Smooth muscle cell (in vitro differentiated cells): ENCODE results near the gene ROBO1. TPM values are rescaled to one million over a fixed set of nuclear protein-coding genes. Genes with fewer than 3 reads are reported as not detected.
A peak's percentile ranks its signal among the peaks of the same experiment; 100 is the strongest.

Experiments
- DNase-seq: peaks from one replicate; lab custom pipeline; 2025; ENCODE audit not compliant: unreplicated experiment; lab: John Stamatoyannopoulos, UW
- H2AFZ ChIP-seq: fragments of 200-600 bp; sonication (generic); 2 replicates; pipeline ENCODE4 v1.6.0; 2016; ENCODE audit warnings: antibody characterized with exemption, low read depth, mild to moderate bottlenecking
- H3F3A ChIP-seq: fragments of 200-600 bp; sonication (generic); 2 replicates; pipeline ENCODE4 v1.6.0; 2017; ENCODE audit warnings: antibody characterized with exemption, low read depth
- H3K27ac ChIP-seq: fragments of 200-600 bp; sonication (generic); 2 replicates; pipeline ENCODE4 v1.5.1; 2016; ENCODE audit warnings: low read depth, mild to moderate bottlenecking
- H3K27me3 ChIP-seq: fragments of 200-600 bp; sonication (generic); 2 replicates; pipeline ENCODE4 v1.6.1; 2016; ENCODE audit warnings: low read depth, mild to moderate bottlenecking
- H3K36me3 ChIP-seq: fragments of 200-600 bp; sonication (generic); 2 replicates; pipeline ENCODE4 v1.5.1; 2016; ENCODE audit warnings: low read depth
- H3K4me1 ChIP-seq: fragments of 200-600 bp; sonication (generic); 2 replicates; pipeline ENCODE4 v1.5.1; 2016; ENCODE audit warnings: low read depth
- H3K4me2 ChIP-seq: fragments of 200-600 bp; sonication (generic); 2 replicates; pipeline ENCODE4 v1.6.0; 2016; ENCODE audit warnings: mild to moderate bottlenecking
- H3K4me3 ChIP-seq: fragments of 200-600 bp; sonication (generic); 2 replicates; pipeline ENCODE4 v1.5.1; 2016; ENCODE audit warnings: mild to moderate bottlenecking
- H3K79me2 ChIP-seq: fragments of 200-600 bp; sonication (generic); 2 replicates; pipeline ENCODE4 v1.6.0; 2016; ENCODE audit warnings: low read depth, mild to moderate bottlenecking
- H3K9ac ChIP-seq: fragments of 200-600 bp; sonication (generic); 2 replicates; pipeline ENCODE4 v1.6.0; 2016; ENCODE audit warnings: low read depth
- H3K9me3 ChIP-seq: fragments of 200-600 bp; sonication (generic); replicated peaks from 2 replicates; pipeline ENCODE4 v1.5.1; 2016; ENCODE audit warnings: low read depth
- H4K20me1 ChIP-seq: fragments of 200-600 bp; sonication (generic); 2 replicates; pipeline ENCODE4 v1.6.0; 2016; ENCODE audit warnings: low read depth
- CTCF ChIP-seq: fragments of 200-600 bp; sonication (generic); IDR thresholded peaks from 2 replicates; pipeline ENCODE4 v1.5.1; 2017; ENCODE audit warnings: borderline replicate concordance, mild to moderate bottlenecking, antibody characterized with exemption; ENCODE audit not compliant: insufficient read depth, poor library complexity, severe bottlenecking
- WGBS: methylation state at CpG from one replicate; pipeline ENCODE4 v1.1.7; 2016; ENCODE audit warnings: low lambda C conversion rate; 5-methylcytosine and 5-hydroxymethylcytosine counted together
- polyA plus RNA-seq: library from polyadenylated mRNA; unstranded; fragments of >200 nt; fragmentation: Nextera tagmentation; extraction: Ambion mirVana; gene quantifications from 2 replicates; pipeline ENCODE4 v1.2.1, GENCODE V29; 2016
- total RNA-seq: library from RNA; depleted of rRNA; stranded (reverse); fragments of >200 nt; gene quantifications from 2 replicates; pipeline ENCODE4 v1.2.3, GENCODE V29; 2014

The ROBO1 gene
- total and polyA plus RNA-seq, 2 experiments from 2014 or later: 30.5 to 79.5 TPM

- no peaks in the 10 kb centered on the region for H3K27me3 ChIP-seq
- H3K79me2 ChIP-seq: peaks cover 52% of the 10 kb centered on the region
- H2AFZ ChIP-seq: no peak overlapping the region
- no peak overlapping the region for H3K27ac ChIP-seq
- H4K20me1 ChIP-seq: peaks cover 17% of the 10 kb centered on the region
- peaks cover 4% of the 10 kb centered on the region for H3F3A ChIP-seq
- no peak overlapping the region for H3K4me3 ChIP-seq
- no peaks in the 10 kb centered on the region for H3K36me3 ChIP-seq
- H3K4me2 ChIP-seq: no peak overlapping the region
- no peaks in the 10 kb centered on the region for H3K9me3 ChIP-seq
- TF ChIP-seq CTCF: no peak
- peaks cover 42% of the 10 kb centered on the region for H3K4me1 ChIP-seq
- H3K9ac ChIP-seq: no peak overlapping the region
- no peak for DNase-seq
- WGBS: 93% methylated on average over 4 of the region's 4 CpGs
Measured at GRCh38 chr3:78875436-78875835, 892.4 kb downstream of the ROBO1 start.

DNA sequence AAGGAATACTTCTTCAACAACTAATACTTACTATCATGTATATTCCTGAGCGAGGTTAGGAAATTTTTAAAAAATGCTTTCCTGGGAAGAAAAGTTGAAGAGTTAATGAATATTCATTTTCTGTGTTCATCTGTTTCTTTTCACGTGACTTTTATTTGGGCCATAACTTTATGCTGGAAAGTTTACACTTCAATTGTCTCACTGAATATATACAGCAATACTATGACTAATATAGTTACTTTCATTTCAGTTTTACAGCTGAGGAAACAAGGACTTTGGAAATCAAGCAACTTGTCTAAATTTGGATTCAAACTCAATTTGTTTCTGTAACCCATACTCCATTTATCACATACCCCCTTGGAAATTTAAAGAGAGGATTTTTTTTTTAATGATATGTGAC, 894.2 kb downstream of the ROBO1 start:
- Histone ChIP-seq H2AFZ (no peak overlapping the region), H3K4me3 (no peak overlapping the region)

DNA sequence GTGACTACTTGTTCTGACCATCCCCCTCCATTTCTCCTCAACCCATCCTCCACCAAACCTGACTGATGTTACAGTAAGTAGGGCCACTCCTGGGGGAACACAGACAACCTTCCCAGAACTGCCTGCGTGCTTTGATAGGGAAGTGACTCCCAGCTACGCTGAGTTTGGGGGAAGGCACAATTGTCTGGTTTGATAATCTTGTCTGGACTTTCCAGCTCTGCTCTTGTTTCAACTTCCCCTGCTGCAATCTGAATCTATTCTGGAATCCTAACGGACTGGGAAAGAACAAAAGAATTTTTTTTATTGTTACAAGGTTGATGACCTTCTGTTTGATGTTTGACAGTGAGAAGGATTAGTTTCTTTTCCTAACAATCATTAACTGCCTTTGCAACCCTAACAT, 895.6 kb downstream of the ROBO1 start:
- Histone ChIP-seq H3K36me3 (no peaks in the 10 kb centered on the region), H3K27ac (peak overlapping the region; percentile 68), H3F3A (peaks cover 4% of the 10 kb centered on the region), H3K4me3 (peak overlapping the region; percentile 24), H3K4me1 (peaks cover 47% of the 10 kb centered on the region), H3K4me2 (peak overlapping the region; percentile 77), H4K20me1 (no peaks in the 10 kb centered on the region), H3K9me3 (no peaks in the 10 kb centered on the region), H3K9ac (peak overlapping the region; percentile 31), H2AFZ (peak overlapping the region; percentile 55), H3K79me2 (peaks cover 34% of the 10 kb centered on the region), H3K27me3 (no peaks in the 10 kb centered on the region)
- TF ChIP-seq CTCF: no peak
- no peak for DNase-seq
- 4% methylated on average over 3 of the region's 3 CpGs for WGBS

More for the DNA sequence above, 894.2 kb downstream of the ROBO1 start:
- H3K4me2 ChIP-seq: peak overlapping the region; percentile 77
- no peaks in the 10 kb centered on the region for H3K27me3 ChIP-seq
- H3K9ac ChIP-seq: no peak overlapping the region
- H3F3A ChIP-seq: peaks cover 4% of the 10 kb centered on the region
- peaks cover 10% of the 10 kb centered on the region for H4K20me1 ChIP-seq
- H3K79me2 ChIP-seq: peaks cover 36% of the 10 kb centered on the region
- no peak for TF ChIP-seq CTCF
- peaks cover 36% of the 10 kb centered on the region for H3K4me1 ChIP-seq
- no peak for DNase-seq
- no peaks in the 10 kb centered on the region for H3K9me3 ChIP-seq
- H3K27ac ChIP-seq: peak overlapping the region; percentile 68
- no peaks in the 10 kb centered on the region for H3K36me3 ChIP-seq
- 75% methylated on average over 2 of the region's 2 CpGs for WGBS

DNA sequence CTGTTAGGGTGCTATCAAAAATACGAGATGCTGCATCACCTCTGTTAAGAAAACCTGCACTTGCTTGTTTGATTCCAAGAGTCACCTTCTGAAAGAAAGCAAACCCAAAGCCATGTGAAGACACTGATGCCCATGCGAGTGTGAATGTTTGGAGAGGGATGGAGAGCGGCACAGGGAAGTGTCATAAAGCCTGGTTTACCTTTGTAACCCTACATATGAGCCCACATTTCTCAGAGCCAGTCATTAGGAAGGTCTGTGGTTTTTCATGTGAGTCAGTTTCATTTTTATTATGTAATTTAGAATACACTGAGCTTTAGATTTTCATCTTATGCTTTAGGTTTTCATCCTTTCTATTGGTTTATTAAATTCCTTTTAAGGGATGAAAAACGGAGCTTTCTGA, 896.8 kb downstream of the ROBO1 start:
- Histone ChIP-seq H3K27ac (peak overlapping the region; percentile 68), H3K36me3 (no peaks in the 10 kb centered on the region), H4K20me1 (no peaks in the 10 kb centered on the region), H3K4me2 (peak overlapping the region; percentile 77), H3K9me3 (no peaks in the 10 kb centered on the region), H3K4me1 (peaks cover 47% of the 10 kb centered on the region), H2AFZ (no peak overlapping the region), H3F3A (peaks cover 4% of the 10 kb centered on the region), H3K4me3 (no peak overlapping the region), H3K9ac (no peak overlapping the region), H3K79me2 (peaks cover 30% of the 10 kb centered on the region), H3K27me3 (no peaks in the 10 kb centered on the region)
- WGBS: 90% methylated on average over 4 of the region's 4 CpGs
- no peak for DNase-seq
- no peak for TF ChIP-seq CTCF
